Spleen (tissue), 7 donors: ENCODE measurements around the gene CLINT1.

ENCODE experiments used
- CTCF ChIP-seq, 11 experiments: fragments of 200-600 bp in 7 of 11; fragments of 450-650 bp in 4 of 11; sonication (generic) in 4 of 11; IDR thresholded peaks in 8 of 11; conservative IDR thresholded peaks in 3 of 11; 1 replicate in 7 of 11; 2 replicates in 4 of 11; pipeline versions ENCODE4 v1.4.0 to v1.8.0; 2016 to 2021; ENCODE audit warnings: antibody characterized with exemption in 11 of 11, inconsistent platforms in 4 of 11, mild to moderate bottlenecking in 1 of 11
- POLR2AphosphoS5 ChIP-seq, 3 donors: sonication (generic); formaldehyde crosslinking; IDR thresholded peaks; one replicate each; pipeline ENCODE4 v1.5.1; 2017; ENCODE audit warnings: antibody characterized with exemption in 3 of 3
- donor health status: DM: no; HTN: no; CAD: no; lungs with moderate emphysema.
- donor health status: DM: no; HTN: no; CAD: no.
- donor health status: DM: no; HTN: no; CAD: no.

- TF ChIP-seq CTCF (IDR thresholded peaks at IDR 0.05 in 8 of 11, conservative IDR thresholded peaks at IDR 0.05 in 3 of 11), result no peak
- TF ChIP-seq POLR2AphosphoS5 (IDR thresholded peaks at IDR 0.05), result no peak
Observed at GRCh38 chr5:157749462-157749799, 109.5 kb downstream of the CLINT1 start.
